IMR-90 (cell line): ENCODE data around the gene HOXD13. TPM values are rescaled to one million over a fixed set of nuclear protein-coding genes. Genes with fewer than 3 reads are reported as not detected.

Experiments
- ATAC-seq: fragments of 200-7000 bp; cut with Tn5 transposase; 2 replicates; pipeline ENCODE4 v1.9.1; 2020; ENCODE audit warnings: low read depth, mild to moderate bottlenecking, moderate library complexity
- BruUV-seq: library from RNA; stranded (reverse); fragments of 400-500 nt; replicated peaks from 2 replicates; lab custom pipeline; 2021; lab: Mats Ljungman, UMichigan
- CTCF ChIA-PET: fragments of 300-600 bp; formaldehyde crosslinking; extraction: SDS; loops from one replicate; lab custom pipeline; 2021; ENCODE audit warnings: antibody characterized with exemption; lab: Yijun Ruan, JAX
- POLR2A ChIA-PET: fragments of 300-600 bp; sonication (Branson Sonifier 250); formaldehyde crosslinking; loops from one replicate; lab custom pipeline; 2022; ENCODE audit warnings: antibody characterized with exemption; ENCODE audit not compliant: unreplicated experiment; lab: Charles Lee
- DNase-seq: peaks from one replicate; pipeline ENCODE4 v3.0.0; 2013
- H2AFZ ChIP-seq: replicated peaks from 2 replicates; pipeline ENCODE3; 2013; ENCODE audit warnings: low read length, mild to moderate bottlenecking; ENCODE audit not compliant: poor library complexity
- H2AK5ac ChIP-seq: 2 replicates; pipeline ENCODE4 v1.6.1; 2013; ENCODE audit warnings: low read depth, low read length, inconsistent platforms
- H2AK9ac ChIP-seq: replicated peaks from 2 replicates; pipeline ENCODE3; 2013; ENCODE audit warnings: mild to moderate bottlenecking, low read depth, low read length, moderate library complexity; ENCODE audit not compliant: poor library complexity
- H2BK120ac ChIP-seq: 2 replicates; pipeline ENCODE4 v1.6.1; 2013; ENCODE audit warnings: low read depth, low read length, inconsistent platforms
- H2BK15ac ChIP-seq: 3 replicates; pipeline ENCODE4 v1.6.1; 2013; ENCODE audit warnings: low read depth, low read length, inconsistent platforms
- H2BK20ac ChIP-seq: 2 replicates; pipeline ENCODE4 v1.6.1; 2013; ENCODE audit warnings: low read depth, mild to moderate bottlenecking, inconsistent platforms, low read length, moderate library complexity
- H2BK5ac ChIP-seq: 2 replicates; pipeline ENCODE4 v1.6.1; 2013; ENCODE audit warnings: mild to moderate bottlenecking, low read depth, low read length, inconsistent platforms; ENCODE audit not compliant: poor library complexity, severe bottlenecking
- H3K14ac ChIP-seq: replicated peaks from 2 replicates; pipeline ENCODE4 v1.6.1; 2013; ENCODE audit warnings: low read depth, low read length, inconsistent platforms
- H3K18ac ChIP-seq: 2 replicates; pipeline ENCODE4 v1.6.1; 2013; ENCODE audit warnings: low read depth, low read length, control low read depth
- H3K23ac ChIP-seq: 2 replicates; pipeline ENCODE4 v1.6.1; 2013; ENCODE audit warnings: low read depth, low read length, inconsistent platforms
- H3K27ac ChIP-seq: 2 replicates; pipeline ENCODE4 v1.5.1; 2013; ENCODE audit warnings: mild to moderate bottlenecking, control low read depth, low read length; ENCODE audit not compliant: insufficient read depth
- H3K27me3 ChIP-seq: 2 replicates; pipeline ENCODE4 v1.6.1; 2013; ENCODE audit warnings: low read length; ENCODE audit not compliant: control insufficient read depth, insufficient read depth
- H3K36me3 ChIP-seq: 2 replicates; pipeline ENCODE4 v1.6.1; 2013; ENCODE audit warnings: low read length, mixed read lengths; ENCODE audit not compliant: control insufficient read depth, insufficient read depth
- H3K4ac ChIP-seq: 2 replicates; pipeline ENCODE4 v1.6.1; 2013; ENCODE audit warnings: low read depth, low read length, inconsistent platforms
- H3K4me1 ChIP-seq: 2 replicates; pipeline ENCODE4 v1.6.1; 2013; ENCODE audit warnings: low read length, mixed read lengths; ENCODE audit not compliant: control insufficient read depth, insufficient read depth
- H3K4me2 ChIP-seq: 2 replicates; pipeline ENCODE4 v1.6.1; 2013; ENCODE audit warnings: low read depth, mild to moderate bottlenecking, control low read depth, low read length, moderate library complexity
- H3K4me3 ChIP-seq: 2 replicates; pipeline ENCODE4 v1.5.1; 2013; ENCODE audit warnings: low read depth, mild to moderate bottlenecking, control low read depth, low read length, moderate library complexity; ENCODE audit not compliant: insufficient read depth
- H3K56ac ChIP-seq: 2 replicates; pipeline ENCODE4 v1.6.1; 2013; ENCODE audit warnings: low read length, inconsistent platforms; ENCODE audit not compliant: insufficient read depth; ENCODE audit errors: extremely low read depth
- H3K79me1 ChIP-seq, 2 experiments: 2 replicates each; pipeline ENCODE4 v1.6.1; 2013; ENCODE audit warnings: low read length in 2 of 2, inconsistent platforms in 1 of 2, low read depth in 1 of 2
- H3K9ac ChIP-seq: 2 replicates; pipeline ENCODE4 v1.6.1; 2013; ENCODE audit warnings: low read depth, low read length, control low read depth
- H3K9me1 ChIP-seq: 2 replicates; pipeline ENCODE4 v1.6.1; 2013; ENCODE audit warnings: low read length, inconsistent platforms; ENCODE audit not compliant: insufficient read depth
- H3K9me3 ChIP-seq: 2 replicates; pipeline ENCODE4 v1.6.1; 2013; ENCODE audit warnings: low read length; ENCODE audit not compliant: control insufficient read depth, insufficient read depth
- H4K20me1 ChIP-seq: 2 replicates; pipeline ENCODE4 v1.6.1; 2013; ENCODE audit warnings: low read length, inconsistent platforms; ENCODE audit not compliant: insufficient read depth
- H4K5ac ChIP-seq: 2 replicates; pipeline ENCODE4 v1.6.1; 2013; ENCODE audit warnings: mild to moderate bottlenecking, low read depth, low read length, control low read depth
- H4K8ac ChIP-seq, 2 experiments: 2 replicates each; pipeline ENCODE4 v1.6.1; 2013; ENCODE audit warnings: low read depth in 2 of 2, low read length in 2 of 2, control low read depth in 1 of 2, inconsistent platforms in 1 of 2
- H4K91ac ChIP-seq: 2 replicates; pipeline ENCODE4 v1.6.1; 2013; ENCODE audit warnings: low read depth, low read length, inconsistent platforms; ENCODE audit not compliant: insufficient read depth
- CEBPB ChIP-seq: IDR thresholded peaks from 2 replicates; pipeline ENCODE4 v1.6.1; 2012; ENCODE audit warnings: low read depth, low read length, improper control_type of control experiment
- CHD1 ChIP-seq: IDR thresholded peaks from 2 replicates; pipeline ENCODE4 v1.6.1; 2012; ENCODE audit warnings: low read depth, low read length, improper control_type of control experiment
- CTCF ChIP-seq: conservative IDR thresholded peaks from 2 replicates; pipeline ENCODE4 v1.5.1; 2012; ENCODE audit warnings: mild to moderate bottlenecking, low read depth, low read length, improper control_type of control experiment
- ELK1 ChIP-seq: fragments of 150-350 bp; IDR thresholded peaks from 2 replicates; pipeline ENCODE4 v1.6.1; 2016; ENCODE audit warnings: low read depth, mild to moderate bottlenecking, low read length, moderate library complexity, borderline replicate concordance
- MXI1 ChIP-seq: IDR thresholded peaks from 2 replicates; pipeline ENCODE4 v1.6.1; 2012; ENCODE audit warnings: low read depth, mild to moderate bottlenecking, low read length, moderate library complexity, borderline replicate concordance
- NFE2L2 ChIP-seq: fragments of 150-350 bp; IDR thresholded peaks from 2 replicates; pipeline ENCODE4 v1.6.1; 2016; ENCODE audit warnings: low read depth, mild to moderate bottlenecking, low read length
- POLR2A ChIP-seq: IDR thresholded peaks from 2 replicates; pipeline ENCODE4 v1.6.1; 2012; ENCODE audit warnings: mild to moderate bottlenecking, low read depth, low read length
- RCOR1 ChIP-seq: IDR thresholded peaks from 2 replicates; pipeline ENCODE4 v1.6.1; 2012; ENCODE audit warnings: mild to moderate bottlenecking, low read length, improper control_type of control experiment; ENCODE audit not compliant: insufficient replicate concordance
- SMC3 ChIP-seq: fragments of 150-350 bp; IDR thresholded peaks from 2 replicates; pipeline ENCODE4 v1.6.1; 2016; ENCODE audit warnings: low read depth, mild to moderate bottlenecking, antibody characterized with exemption, low read length, moderate library complexity
- USF2 ChIP-seq: fragments of 150-350 bp; IDR thresholded peaks from 2 replicates; pipeline ENCODE4 v1.6.1; 2017; ENCODE audit warnings: mild to moderate bottlenecking, antibody characterized with exemption, low read length, low read depth
- WGBS, 2 experiments: methylation state at CpG; one replicate each; pipeline versions ENCODE4 v1.1.5 to v1.1.7; 2013; ENCODE audit warnings: missing lambda C conversion rate in 2 of 2; ENCODE audit not compliant: insufficient read length in 1 of 2; ENCODE audit errors: extremely low coverage in 2 of 2; 5-methylcytosine and 5-hydroxymethylcytosine counted together
- dilution Hi-C: fragments of 300-500 bp; cut with HindIII; formaldehyde crosslinking; loops from one replicate; pipeline ENCODE4 v1.14.3; 2018; ENCODE audit warnings: low sequenced_read_pairs; ENCODE audit not compliant: unreplicated experiment
- in situ Hi-C: fragments of 300-500 bp; cut with MboI; formaldehyde crosslinking; loops from 3 replicates; pipeline ENCODE4 v1.14.3; 2019; ENCODE audit warnings: low sequenced_read_pairs, inconsistent platforms, mixed read lengths
- intact Hi-C: fragments of 100-400 bp; cut with micrococcal nuclease; formaldehyde crosslinking; loops from 2 replicates; pipeline ENCODE4 v1.10.0; 2022
- polyA plus RNA-seq, 3 experiments: library from polyadenylated mRNA; depleted of rRNA; stranded (reverse); fragments of >200 nt; gene quantifications; 2 replicates each; pipeline ENCODE4 v1.2.3, GENCODE V29; 2012; ENCODE audit warnings: low replicate concordance in 1 of 3
- total RNA-seq: library from RNA; depleted of rRNA; stranded (reverse); fragments of >200 nt; gene quantifications from 2 replicates; pipeline ENCODE4 v1.2.3, GENCODE V29; 2012

Gene HOXD13
- total and polyA plus RNA-seq, 2 of the 4 experiments (the other 2 are of a cell fraction): not detected

- no peaks in the 10 kb centered on the region for H3K9me1 ChIP-seq
- H3K18ac ChIP-seq: no peak overlapping the region
- H3K79me1 ChIP-seq: no peaks in the 10 kb centered on the region
- no peak overlapping the region for H4K91ac ChIP-seq
- H3K56ac ChIP-seq: no peak overlapping the region
- H4K5ac ChIP-seq: no peak overlapping the region
- H2AK9ac ChIP-seq: no peak overlapping the region
- 0 out of 2 replicates have a peak overlapping the region, but pooled peaks have one; percentile 39 for H3K4me2 ChIP-seq
- no peak for TF ChIP-seq MXI1
- no peak for TF ChIP-seq NFE2L2
- TF ChIP-seq ELK1: no peak
- no peak for TF ChIP-seq RCOR1
- TF ChIP-seq POLR2A: no peak
- no peak for TF ChIP-seq CHD1
- no peak for TF ChIP-seq CTCF
- TF ChIP-seq SMC3: no peak
- no peak for TF ChIP-seq USF2
- no peak for TF ChIP-seq CEBPB
- in situ Hi-C loops: no loop called here
- ChIA-PET CTCF (interaction anchor here (0.7 to 3.1 kb wide), 7 partner anchors 9 to 1018 kb away, joined by 3 to 23 read pairs (median 3); no protein-coding TSS in a partner anchor), POLR2A (no interaction called here)
- no peak overlapping the region for H2BK5ac ChIP-seq
- no peak overlapping the region for H2AK5ac ChIP-seq
- no TSS peak for BruUV-seq
- H2BK120ac ChIP-seq: no peak overlapping the region
- H3K4me3 ChIP-seq: no peak overlapping the region
- no peak overlapping the region for H3K27ac ChIP-seq
- H3K14ac ChIP-seq: no peak overlapping the region
- peaks cover 87% of the 10 kb centered on the region for H3K27me3 ChIP-seq
- dilution Hi-C loops: no loop called here
- DNase-seq (no peak), ATAC-seq (no peak)
- H3K23ac ChIP-seq: peak overlapping the region; percentile 51; the same call in 1 of the 2 replicates
- WGBS, 2 experiments: no CpG with 5 or more reads among the region's 15 CpGs
- H3K9ac ChIP-seq: no peak overlapping the region
- H3K36me3 ChIP-seq: no peaks in the 10 kb centered on the region
- H2AFZ ChIP-seq: no peak overlapping the region
- no peaks in the 10 kb centered on the region for H4K20me1 ChIP-seq
- H3K9me3 ChIP-seq: peaks cover 1% of the 10 kb centered on the region
- H3K4ac ChIP-seq: no peak overlapping the region
- no peak overlapping the region for H2BK15ac ChIP-seq
- no peaks in the 10 kb centered on the region for H3K4me1 ChIP-seq
- H4K8ac ChIP-seq: no peak overlapping the region
- no peak overlapping the region for H2BK20ac ChIP-seq
- intact Hi-C loops: no loop called here
Measured at GRCh38 chr2:176130957-176131847, 38.7 kb downstream of the HOXD13 start.
